ENCODE data around the gene SLC25A24.
A peak's percentile ranks its signal among the peaks of the same experiment; 100 is the strongest.
"Not testable (repeated sequence)": the region's sequence is repeated elsewhere in the genome, so short reads cannot be mapped to it uniquely, and the experiment has no call there.

Gene SLC25A24

DNA sequence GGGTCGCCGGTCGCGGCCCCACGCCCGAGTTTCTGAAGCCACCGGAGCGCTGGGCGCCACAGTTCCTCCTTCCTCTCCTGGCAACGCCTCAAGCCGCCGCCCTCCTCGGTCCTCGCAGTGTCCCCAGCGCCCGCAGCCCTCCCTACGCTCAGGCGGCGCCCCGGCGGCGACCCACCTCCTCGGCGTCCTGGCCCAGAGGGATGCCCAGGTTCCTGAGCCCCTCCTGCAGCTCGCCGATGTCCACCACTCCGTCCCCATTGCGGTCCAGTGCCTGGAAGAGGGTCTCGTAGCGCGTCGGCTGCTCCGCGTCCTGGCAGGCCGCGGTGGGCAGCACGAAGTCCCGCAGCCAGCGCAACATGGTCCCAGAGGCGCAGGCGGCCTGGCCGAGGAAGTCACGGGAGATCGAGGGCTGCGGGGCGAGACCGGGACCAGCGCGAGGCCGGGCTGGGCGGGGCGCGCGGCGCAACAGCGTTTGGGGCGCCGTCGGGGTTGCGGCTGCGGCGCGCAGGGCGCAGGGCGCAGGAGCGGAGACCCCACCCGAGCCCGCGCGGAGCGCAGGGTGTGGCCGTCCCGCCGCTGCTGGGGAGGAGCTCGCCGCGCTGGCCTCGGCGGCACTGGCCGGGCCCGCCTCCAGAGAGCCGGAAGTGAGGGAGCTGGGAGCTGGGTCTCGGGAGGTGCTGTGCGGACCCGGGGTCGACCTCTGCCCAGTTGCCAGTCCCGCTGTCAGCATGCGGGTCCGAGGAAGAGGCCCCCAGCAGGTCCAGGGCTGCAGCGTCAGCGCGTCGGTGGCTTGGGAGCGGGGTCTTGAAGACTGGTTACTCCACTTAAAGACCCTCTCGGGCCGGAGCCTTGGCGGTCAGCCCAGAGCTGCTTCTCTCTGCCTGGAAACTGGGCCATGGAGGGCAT is at the start of gene SLC25A24:
SLC25A24 (minus strand) TSS at position 563 of the 906 bp plus-strand sequence; CDS start at position 358, 205 bp downstream.
- DNase-seq: peak; percentile 90

DNA sequence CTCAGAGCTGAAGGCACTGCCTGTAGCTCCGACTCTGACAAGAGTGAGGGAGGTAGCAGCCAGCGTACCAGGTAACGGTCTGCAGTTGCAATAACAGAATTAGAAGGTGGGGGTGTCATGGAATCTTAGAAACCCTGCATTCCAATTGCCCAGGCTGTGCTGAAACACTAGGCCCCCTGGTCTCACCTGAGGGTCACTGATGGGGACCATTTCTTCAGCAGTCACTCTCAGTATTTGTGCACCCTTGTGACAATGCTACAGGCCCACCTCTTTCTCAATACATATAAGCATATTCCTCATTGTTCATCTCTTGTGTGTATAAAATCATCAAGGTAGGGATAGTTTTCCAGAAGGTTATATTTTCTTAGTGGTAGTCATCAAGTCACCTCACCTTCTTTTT is 43.8 kb upstream of the SLC25A24 start, which contains the start of gene NBPF4:
NBPF4 (minus strand) TSS at position 101 of the 400 bp plus-strand sequence. CDS start 315 bp downstream, outside the sequence.
- not testable (repeated sequence) for DNase-seq

DNA sequence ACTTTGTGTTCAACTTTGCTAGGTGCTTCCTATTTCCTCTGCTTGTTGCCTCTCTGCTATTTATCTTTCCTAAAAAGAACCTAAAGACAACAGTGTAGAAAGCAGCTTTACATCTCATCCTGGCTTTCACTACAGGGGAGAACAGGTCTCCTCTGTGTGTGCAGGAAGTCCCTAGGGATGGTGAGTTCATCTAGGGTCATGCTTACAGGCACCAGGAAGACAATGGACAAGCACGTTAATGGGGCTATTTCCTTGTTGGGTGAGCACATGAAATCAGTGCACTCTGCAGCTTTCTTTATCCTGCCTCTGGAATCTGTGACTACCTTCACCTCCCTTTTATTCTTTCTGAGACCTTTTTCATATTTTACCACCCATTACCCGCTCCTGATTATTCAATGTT is 39.3 kb upstream of the SLC25A24 start:
- DNase-seq: not testable (repeated sequence)

DNA sequence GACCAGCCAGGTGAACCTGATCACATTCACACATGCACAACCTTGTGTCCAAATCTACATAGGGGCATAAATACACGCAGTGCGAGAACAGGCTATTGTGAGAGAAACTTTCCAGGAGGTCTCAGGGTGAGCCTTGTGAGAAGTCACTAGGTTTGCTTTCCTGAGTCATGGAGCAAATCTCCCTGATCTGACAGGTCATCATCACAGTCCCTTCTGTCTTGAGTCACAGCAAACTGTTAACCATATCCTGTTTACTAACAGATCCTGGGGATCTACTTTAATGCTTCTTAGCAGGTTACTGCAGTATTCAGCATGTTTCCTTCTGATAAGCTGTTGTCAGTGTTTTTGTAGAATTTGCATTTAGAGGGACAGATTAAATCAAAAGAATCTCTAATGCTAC is 35.2 kb upstream of the SLC25A24 start:
- not testable (repeated sequence) for DNase-seq

DNA sequence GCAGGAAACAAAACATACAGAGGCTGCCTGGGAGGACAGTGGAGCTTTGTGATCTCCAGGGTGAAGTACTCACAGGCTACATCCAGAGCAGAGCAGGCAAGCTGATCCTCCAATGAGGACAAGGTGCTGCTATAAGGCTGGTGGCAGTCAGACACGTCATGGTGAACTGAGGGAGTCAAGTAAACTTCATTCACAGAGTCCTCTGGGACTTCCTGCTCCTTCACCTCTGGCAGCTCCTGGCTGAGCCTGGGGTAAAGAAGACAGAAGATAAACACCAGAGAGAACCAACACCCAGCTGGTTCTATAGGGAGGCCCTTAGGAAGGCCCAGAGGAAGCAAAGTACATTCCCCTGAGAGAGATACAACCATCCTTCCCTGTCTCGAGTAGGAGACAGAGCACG is 32.0 kb upstream of the SLC25A24 start:
- not testable (repeated sequence) for DNase-seq

DNA sequence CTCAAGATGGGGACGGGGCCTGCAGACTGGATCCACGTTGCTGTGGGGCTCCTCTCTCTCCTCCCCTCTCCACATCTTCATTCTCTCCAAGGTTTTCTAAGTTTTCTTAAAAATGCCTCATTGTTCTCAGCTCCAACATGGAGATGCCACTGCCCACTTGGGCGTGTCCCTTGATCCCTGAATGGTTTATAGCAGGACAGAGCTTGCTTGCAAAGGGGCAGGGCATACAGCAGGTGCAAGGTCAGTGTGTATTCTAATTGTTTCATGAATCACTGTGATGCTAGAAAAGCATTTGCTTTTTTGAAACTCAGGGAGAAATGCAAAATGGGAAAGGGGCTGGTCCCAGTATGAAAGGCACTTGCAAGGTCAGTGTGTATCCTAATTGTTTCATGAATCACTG is 29.8 kb upstream of the SLC25A24 start:
- DNase-seq: not testable (repeated sequence)

DNA sequence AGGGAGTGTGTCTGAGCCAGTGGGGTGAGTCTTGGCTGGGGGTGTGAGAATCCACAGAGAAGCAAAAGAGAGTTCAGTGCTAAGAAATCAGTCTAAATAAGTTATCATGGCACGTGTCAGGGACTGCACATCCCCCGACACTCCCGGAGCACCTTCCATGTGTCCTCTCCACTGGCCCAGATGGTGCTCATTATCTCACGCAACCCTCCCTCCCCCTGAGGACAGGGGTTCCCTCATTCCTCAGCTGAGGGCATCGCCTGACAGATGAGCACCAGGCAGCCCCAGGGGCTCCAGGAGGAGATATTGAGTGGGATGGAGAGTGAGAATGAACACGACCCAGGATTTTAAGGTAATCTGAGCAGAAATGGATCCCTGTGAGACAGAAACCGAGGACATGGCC is 27.6 kb upstream of the SLC25A24 start:
- not testable (repeated sequence) for DNase-seq

DNA sequence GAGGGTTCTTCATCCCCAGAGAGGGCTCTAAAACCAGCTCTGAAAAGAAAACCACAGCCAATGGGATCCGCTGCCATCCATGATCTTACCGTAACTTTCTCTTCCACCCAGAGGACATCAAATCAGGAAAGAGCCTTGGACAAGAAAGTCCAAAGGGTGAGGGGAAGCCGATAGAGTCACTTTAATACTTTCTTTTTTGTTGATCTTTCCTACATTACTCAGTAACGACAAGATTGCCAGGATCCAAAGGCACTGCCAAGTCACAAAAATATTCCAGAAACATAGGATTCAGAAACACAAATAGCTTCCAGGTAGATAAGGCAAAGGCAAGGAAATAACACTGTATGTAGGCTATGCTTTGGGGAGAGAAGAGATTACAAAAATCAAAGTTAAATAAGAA is 26.7 kb upstream of the SLC25A24 start:
- not testable (repeated sequence) for DNase-seq

DNA sequence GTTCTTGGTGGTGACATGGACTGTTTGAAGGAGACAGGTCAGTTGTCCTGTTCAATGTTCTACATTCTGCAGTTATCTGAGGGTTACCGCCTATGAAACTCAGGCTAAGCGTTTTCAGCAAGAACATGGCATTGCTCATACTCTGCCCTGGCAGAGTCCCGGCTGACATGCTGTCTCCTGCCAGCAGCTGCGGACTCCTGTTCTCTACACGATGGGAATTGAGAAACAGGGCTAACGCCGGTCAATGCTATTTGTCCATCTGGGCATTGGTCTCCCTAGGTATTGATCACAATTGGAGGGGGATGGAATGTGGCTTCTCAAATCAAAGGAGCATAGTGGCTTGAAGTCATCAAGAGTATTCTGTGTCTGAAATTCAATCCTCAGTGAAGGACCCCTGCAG is 23.1 kb upstream of the SLC25A24 start:
- not testable (repeated sequence) for DNase-seq

DNA sequence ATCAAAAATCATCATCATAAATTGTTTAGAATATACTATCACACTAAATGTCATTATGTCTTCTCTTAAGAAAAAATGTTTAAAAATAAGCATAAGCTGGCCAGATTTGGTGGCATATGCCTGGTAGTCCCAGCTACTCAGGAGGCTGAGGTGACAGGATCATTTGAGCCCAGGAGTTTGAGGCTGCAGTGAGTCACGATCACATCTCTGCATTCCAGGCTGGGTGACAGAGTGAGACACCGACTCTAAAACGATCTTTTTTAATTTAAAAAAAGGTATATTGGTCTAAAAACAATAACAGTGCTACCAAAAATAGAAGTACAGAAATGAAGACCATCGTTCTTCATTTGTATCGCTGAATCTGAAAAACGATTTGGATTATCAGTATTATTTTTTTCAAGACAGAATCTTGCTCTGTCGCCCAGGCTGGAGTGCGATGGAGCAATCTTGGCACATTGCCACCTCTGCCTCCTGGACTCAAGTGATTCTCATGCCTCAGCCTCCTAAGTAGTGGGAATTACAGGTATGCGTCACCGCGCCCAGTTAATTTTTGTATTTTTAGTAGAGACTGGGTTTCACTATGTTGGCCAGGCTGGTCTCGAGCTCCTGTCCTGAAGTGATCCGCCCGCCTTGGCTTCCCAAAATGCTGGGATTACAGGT is 17.5 kb upstream of the SLC25A24 start:
- not testable (repeated sequence) for DNase-seq

DNA sequence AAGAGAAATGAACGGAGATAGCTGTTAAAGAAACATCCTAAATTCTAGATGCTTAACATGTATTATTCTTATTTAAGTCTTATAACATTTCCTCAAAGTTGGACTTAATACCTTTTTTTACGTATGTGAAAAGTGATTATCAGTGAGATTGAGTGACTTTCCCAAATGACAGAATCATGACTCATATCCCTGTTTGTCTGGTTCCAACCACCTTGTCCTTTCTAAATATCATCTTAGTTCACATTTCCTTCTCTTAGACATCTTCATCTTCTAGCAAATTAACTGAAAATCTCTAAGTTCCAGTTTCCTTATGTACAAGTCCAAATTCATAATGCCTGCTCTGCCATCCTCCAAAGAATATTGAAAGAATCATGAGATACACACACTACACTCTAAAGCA is 16.9 kb upstream of the SLC25A24 start:
- DNase-seq: not testable (repeated sequence)

DNA sequence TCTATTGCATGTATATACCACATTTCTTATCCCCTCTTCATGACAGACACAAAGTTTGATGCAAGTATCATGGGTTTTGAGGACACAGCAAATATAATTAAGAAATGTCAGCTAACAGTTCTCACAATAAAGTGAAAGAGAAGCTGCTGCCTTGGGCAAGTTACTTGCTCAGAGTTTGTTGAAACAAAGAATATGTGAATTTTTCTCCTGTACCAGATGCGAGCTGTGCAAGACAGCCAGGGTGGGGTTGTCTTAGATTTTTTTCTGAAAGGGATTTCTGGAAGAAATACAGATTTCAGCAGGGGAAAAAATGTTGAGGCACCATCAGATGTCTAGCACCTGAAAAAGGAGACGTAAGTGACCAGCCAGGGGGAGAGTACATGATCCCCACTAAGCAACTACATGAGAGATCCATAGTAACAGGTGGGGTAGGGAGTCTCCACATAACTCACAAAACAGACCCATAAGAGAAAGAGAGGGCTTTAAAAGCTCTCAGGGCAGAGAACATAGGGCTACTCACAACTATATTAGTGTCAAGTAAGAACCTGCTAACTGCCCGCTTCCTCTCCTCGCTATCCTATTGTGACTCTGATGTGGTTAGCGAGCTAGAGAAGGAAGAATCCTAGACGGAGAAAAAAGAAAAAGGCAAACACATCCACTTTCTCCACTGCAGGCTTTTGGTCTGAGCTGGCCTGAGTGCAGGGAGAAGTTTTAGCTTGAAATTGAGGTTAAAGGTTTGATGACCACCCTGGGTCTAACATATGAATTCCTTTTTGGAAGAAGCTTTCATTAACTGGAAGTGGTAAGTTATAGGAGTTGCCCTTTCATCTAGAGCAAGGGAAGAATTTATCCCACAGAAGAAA is 16.1 kb upstream of the SLC25A24 start:
- DNase-seq: not testable (repeated sequence)

DNA sequence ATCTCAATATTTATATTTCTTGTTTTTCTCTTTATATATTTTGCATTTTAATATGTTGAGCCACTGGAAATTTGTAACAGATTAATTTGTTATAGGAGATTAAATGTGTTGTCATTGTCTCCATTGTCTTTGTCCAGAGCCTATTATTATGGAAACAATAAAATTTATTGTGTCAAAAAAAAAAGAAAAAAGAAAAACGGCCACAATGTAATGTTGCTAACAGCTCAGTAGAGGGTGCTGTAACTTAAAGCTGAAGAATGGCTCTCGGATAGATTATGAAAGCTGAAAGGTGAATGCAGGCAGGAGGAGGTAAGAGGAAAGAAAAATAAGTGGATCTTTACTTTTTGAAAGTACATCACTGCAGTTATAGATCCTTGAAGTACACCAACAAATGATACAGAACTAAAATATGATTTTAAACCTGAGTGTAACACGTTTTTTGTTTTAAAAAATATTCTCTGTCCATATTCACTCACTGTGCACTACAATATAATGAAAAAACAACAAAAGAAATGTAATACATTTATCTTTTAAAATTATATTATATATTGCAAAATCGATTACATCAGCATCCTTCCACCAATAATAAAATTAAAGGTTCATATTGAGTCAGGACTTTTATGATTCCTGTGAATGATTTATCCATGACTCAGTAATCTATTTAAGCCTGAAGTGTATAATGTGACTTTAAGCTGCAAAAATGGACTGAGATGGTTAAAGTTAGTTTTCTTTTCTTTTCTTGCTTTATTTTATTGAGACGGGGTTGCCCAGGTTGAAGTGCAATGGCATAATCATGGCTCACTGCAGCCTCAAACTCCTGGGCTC is 14.7 kb upstream of the SLC25A24 start:
- DNase-seq: not testable (repeated sequence)

DNA sequence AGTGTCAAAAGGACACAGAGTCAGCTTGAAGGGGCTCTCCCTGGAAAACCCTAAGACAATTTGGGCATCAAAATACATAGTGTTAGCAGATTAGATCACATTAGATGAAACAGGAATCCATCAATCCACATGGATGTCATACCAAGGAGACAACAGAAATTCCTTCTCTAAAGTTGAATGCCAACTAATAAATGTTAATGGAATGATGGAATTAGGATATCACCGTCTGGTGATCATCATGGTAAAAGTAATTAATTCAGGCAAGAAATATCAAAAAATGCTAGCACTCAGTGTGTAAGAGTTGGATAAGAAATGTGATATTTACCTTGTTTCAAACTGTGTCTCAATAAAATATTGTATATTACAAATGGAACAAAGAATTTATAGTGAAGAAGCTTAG is 10.9 kb upstream of the SLC25A24 start:
- DNase-seq: no peak

DNA sequence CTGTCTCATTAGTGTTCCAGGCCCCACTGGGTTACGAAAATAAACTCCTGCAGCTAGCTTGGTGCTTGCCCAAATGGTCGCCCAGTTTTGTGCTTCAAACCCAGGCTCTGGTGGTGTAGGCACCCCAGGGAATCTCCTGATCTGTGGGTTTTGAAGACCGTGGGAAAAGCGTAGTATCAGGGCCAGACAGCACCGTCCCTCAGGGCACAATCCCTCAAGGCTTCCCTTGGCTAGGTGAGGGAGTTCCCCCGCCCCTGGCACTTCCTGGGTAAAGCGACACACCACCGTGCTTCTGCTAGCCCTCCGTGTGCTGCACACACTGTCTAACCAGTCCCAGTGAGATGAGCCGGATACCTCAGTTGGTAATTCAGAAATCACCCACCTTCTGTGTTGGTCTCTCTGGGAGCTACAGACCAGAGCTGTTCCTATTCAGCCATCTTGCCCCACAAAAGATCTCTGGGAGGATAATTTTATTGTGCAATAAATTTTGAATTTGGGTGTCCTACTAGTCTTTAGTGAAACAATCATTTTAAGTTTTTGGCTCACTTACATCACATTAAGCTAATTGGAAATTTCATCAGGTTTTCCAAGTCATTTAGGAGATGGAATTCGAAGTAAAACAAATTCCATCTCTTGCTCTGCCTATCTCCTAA is 9.4 kb upstream of the SLC25A24 start:
- no peak for DNase-seq

DNA sequence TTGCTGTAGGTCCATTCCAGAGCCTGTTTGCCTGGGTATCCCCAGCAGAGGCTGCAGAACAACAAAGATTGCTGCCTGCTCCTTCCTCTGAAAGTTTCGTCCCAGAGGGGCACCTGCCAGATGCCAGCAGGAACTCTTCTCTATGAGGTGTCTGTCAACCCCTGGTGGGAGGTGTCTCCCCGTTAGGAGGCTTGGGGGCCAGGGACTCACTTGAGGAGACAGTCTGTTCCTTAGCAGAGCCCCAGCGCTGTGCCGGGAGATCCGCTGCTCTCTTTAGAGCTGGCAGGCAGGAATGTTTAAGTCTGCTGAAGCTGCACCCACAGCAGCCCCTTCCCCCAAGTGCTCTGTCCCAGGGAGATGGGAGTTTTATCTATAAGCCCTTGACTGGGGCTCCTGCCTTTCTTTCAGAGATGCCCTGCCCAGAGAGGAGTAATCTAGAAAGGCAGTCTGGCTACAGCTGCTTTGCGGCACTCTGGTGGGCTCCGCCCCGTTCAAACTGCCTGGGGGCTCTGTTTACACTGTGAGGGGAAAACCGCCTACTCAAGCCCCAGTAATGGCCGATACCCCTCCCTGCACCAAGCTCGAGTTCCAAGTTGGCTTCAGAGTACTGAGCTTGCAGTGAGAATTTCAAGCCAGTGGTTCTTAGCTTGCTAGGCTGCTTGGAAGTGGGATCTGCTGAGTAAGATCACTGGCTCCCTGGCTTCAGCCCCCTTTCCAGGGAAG is 8.7 kb upstream of the SLC25A24 start:
- DNase-seq: peak; percentile 51

DNA sequence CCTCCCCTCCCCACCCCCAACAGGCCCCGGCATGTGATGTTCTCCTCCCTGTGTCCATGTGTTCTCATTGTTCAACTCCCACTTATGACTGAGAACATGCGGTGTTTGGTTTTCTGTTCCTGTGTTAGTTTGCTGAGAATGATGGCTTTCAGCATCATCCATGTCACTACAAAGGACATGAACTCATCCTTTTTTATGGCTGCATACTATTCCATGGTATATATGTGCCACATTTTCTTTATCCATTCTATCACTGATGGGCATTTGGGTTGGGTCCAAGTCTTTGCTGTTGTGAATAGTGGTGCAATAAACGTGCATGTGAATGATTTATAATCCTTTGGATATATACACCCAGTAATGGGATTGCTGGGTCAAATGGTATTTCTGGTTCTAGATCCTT is 3.4 kb upstream of the SLC25A24 start:
- not testable (repeated sequence) for DNase-seq

DNA sequence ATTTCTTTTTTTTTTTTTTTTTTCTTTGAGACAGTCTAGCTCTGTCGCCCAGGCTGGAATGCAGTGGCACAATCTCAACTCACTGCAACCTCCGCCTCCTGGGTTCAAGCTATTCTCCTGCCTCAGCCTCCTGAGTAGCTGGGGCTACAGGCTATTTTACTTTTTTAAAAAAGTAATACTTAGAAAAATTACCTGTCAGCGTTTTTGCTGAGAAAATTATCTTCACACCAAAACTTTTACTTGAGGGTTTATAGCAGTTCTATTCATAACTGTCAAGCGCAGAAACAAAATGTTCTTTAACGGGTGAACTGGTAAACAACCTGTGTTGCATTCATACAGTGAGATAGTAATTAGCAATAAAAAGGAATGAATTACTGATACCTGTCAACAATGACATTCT is 1.5 kb upstream of the SLC25A24 start:
- DNase-seq: no peak

DNA sequence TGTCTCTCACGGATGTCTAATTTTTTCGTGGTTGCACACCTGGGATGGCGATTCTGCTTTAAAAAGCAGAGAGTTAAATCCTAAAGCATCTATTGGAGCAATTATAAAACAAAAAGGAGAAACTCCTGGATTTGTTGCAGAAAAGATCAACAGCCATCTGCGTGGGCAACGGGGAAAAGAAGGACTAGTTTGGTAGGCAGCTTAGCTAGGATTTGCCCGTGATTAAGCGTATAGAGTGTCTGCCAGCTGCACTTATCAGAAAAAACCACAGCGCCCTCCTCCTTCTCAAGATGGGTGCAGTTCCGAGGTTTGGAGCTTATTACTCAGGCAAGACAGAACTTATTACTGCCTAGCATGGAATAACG is 526 bp upstream of the SLC25A24 start:
- DNase-seq: no peak

DNA sequence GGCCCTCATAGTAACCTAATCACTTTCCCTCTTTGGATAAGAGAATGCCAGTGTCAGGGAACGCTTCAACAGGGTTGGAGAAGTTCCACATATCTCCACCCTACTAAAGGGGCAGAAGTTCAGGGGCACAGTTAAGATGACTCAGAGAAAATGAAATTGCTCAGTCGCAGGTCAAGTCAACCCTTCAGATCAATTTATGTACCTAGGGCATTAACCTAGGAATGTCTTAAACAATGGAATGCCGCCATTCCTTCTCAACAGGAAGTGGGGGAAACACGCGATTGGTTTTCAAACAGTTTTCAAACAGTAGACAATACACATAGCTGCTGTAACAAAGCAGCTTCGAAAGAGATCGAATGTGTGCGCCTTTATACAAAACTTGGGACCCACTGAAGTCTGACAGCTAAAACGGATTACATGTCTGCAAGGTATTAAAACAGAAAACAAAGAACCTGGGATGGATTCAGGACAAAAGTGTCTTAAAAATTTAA is 897 bp downstream of the SLC25A24 start:
- DNase-seq: no peak

DNA sequence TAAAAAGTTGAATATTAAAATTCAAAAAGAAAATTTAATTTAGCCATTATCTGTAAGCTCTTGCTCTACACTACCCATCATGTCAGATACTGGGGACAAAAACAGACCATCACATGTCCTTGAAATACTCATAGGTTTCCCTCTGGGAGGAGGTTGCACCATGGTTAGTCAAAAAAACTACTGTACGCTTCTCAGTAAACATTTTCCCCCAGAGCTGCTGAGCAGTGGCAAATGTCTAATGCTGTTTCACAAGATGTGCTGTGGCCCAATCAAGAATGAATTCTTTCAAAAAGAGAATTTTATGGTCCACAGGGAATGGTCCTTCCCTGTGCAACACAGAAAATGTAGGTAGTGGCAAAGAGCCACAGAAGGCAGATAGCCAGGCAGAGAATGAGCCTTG is 6.1 kb downstream of the SLC25A24 start:
- no peak for DNase-seq

Measured in right forelimb (tissue), 1 donor.